ENCODE measurements around the gene ADO.

GRCh38 chr10:62754963-62755362, 49.6 kb upstream of the ADO start:
- no peak for TF ChIP-seq CTCF (IDR thresholded peaks at IDR 0.05 in 2 of 3, conservative IDR thresholded peaks at IDR 0.05 in 1 of 3; ENCODE audit: borderline replicate concordance in 1 of 3, insufficient read depth in 1 of 3, low read depth in 2 of 3, low read length in 2 of 3)
- TF ChIP-seq POLR2A (IDR thresholded peaks at IDR 0.05; ENCODE audit: borderline replicate concordance, extremely low read depth, insufficient read depth, insufficient read length): no peak
- TF ChIP-seq RAD21 (IDR thresholded peaks at IDR 0.05; ENCODE audit: low read depth): no peak
- TF ChIP-seq EZH2phosphoT487 (IDR thresholded peaks at IDR 0.05; ENCODE audit: borderline replicate concordance): no peak
- no peak for TF ChIP-seq ZBTB33 (IDR thresholded peaks at IDR 0.05; ENCODE audit: extremely low read depth, insufficient replicate concordance, low read length)
